Right ventricle myocardium superior (tissue), 1 donor: ENCODE results near the gene SAMD4A. TPM values are rescaled to one million over a fixed set of nuclear protein-coding genes. Genes with fewer than 3 reads are reported as not detected.

Experiments used
- ATAC-seq: fragments of 200-7000 bp; cut with Tn5 transposase; one replicate; pipeline ENCODE4 v1.9.1; 2020; ENCODE audit warnings: mild to moderate bottlenecking; ENCODE audit not compliant: poor library complexity
- DNase-seq: peaks from one replicate; pipeline ENCODE4 v3.0.0-alpha.2; 2020
- intact Hi-C: fragments of 100-400 bp; cut with DNase I; formaldehyde crosslinking; loops from one replicate; pipeline ENCODE4 v1.11.2; 2022
- total RNA-seq: library from RNA; stranded (reverse); fragmentation: NEBNext Ultra II Directional; extraction: Animal tissue kit (Norgen Biotek cat#: 25700); gene quantifications from one replicate; pipeline ENCODE4 v1.2.1, GENCODE V29; 2021
- donor health status: DM: no; HTN: yes; CAD: no; lungs with severe emphysema.

The SAMD4A gene
- total RNA-seq, 1 donor from 2014 or later: 149 TPM

DNA sequence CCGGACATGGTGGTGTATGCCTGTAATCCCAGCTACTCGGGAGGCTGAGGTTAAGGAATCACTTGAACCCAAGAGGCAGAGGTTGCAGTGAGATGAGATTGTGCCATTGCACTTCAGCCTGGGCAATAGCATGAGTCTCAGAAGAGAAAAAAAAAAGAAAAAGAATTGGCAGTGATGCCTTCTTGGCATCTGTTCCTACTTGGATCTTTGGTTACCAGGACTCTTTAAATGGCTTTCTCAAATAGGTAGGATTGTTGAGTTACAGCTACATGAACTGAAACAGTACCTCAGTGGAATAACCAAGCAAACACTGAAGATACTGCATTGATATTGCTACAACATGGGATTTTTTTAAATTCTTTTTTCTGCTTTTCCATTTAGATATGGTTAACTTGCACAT, 136.8 kb downstream of the SAMD4A start:
- intact Hi-C loops: no loop called here
- ATAC-seq: peak; percentile 2
- no peak for DNase-seq

DNA sequence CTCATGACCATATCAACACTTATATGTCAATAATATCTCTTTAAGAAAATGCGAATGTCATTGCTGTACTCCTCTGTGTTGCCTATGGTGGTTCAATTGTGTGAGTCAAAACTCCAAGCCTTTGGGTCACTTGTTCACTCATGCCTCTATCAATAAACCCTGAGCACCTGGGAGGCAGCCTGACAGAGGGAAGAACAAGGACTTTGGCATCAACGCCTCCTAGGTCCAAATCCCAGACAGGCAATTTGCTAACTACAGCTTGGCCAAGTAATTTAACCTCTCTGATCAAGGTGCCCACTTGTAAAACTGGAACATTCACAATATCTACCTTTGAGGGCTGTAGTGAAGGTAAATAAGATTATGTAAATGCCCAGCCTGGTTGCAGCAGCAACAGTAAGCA, 137.8 kb downstream of the SAMD4A start:
- intact Hi-C loops: no loop called here
- DNase-seq: no peak

DNA sequence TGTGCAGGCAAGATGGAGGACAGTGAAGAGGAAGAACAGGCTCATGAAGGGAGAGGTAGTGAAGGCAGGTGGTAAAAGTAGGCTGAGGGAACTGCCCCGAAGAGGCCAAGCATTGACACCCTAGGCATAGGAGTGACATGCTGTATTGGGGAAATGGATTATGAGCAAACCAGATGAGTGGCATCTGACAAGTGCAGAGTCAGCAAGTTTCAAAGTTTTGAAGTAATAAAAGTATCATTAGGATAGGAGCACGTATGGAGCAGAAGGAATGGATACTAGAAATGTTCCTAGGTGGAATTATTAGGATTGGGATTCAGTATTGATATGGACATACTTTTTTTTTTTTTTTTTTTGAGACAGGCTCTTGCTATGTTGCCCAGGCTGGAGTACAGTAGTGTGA, 139.8 kb downstream of the SAMD4A start:
- intact Hi-C loops: no loop called here
- ATAC-seq: no peak
- DNase-seq: no peak

More for the DNA sequence above, 137.8 kb downstream of the SAMD4A start:
- ATAC-seq: no peak

DNA sequence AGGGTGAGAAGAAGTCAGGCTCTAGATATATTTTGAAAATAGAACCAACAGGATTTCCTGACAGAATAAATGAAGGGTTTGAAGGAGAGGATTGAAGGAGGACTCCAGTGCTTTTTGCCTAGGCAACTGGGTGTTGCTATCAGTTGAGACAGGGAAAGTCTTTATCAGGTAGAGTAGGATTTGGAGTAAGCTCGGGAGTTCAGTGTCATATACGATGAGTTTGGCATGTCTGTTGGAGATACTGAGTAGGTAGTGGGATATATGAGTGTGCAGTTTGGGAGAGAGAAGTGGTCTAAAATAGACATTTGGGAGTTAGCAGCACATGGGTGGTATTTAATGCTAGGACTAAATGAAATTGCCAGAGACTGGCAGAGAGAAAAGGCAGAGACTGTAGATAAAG, 141.2 kb downstream of the SAMD4A start:
- DNase-seq (no peak), ATAC-seq (no peak)
- intact Hi-C loops: no loop called here

DNA sequence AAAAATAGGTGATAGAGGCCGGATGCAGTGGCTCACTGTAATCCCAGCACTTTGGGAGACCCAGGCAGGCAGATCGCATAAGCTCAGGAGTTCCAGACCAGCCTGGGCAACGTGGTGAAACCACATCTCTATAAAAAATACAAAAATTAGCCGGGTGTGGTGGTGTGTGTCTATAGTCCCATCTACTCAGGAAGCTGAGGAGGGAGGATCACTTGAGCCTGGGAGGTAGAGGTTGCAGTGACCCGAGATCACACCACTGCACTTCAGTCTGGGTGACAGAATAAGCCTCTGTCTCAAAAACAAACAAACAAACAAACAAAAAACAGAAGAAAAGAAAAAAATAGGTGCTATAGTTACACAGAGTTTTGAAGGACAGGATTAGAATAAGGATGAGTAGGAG, 142.1 kb downstream of the SAMD4A start:
- DNase-seq (no peak), ATAC-seq (no peak)
- intact Hi-C loops: no loop called here

DNA sequence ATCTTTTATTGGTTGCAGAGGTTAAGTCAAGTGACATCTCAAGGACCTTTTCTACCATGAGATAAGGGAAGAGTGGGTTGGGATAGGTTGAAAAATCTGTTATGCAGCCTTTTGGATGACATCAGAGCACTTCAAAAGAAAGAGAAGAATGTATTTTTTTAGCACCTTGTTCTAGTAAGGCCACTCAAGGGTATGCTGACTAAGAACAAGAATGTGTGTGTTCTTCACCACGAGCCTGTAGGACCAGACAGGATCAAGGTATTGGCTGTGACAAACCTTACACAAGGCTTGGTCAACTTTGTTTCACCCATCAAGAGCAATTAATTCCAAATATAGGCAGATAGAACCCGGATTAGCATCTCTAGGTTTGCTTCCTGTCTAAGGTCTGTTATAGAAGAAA, 142.5 kb downstream of the SAMD4A start:
- intact Hi-C loops: no loop called here
- ATAC-seq: no peak
- DNase-seq: no peak

DNA sequence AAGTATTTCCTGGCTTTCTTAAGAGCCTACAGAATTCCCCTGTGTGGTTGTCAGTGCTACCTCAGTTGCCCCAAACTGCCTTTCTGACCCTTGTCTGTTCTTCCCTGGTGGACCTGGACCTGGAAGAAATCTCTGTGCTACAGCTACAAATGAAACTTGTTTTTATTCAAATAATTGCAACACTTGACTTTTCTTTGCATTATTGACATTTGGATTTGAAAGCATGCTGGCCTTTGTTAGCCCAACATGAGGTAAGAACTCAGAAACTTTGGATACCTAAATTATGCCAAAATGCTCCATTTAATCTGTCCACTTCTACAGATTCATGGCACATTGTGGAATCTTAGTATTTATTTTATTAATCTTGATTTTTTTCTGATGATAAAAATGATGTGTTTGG, 142.9 kb downstream of the SAMD4A start:
- intact Hi-C loops: no loop called here
- DNase-seq (no peak), ATAC-seq (no peak)

DNA sequence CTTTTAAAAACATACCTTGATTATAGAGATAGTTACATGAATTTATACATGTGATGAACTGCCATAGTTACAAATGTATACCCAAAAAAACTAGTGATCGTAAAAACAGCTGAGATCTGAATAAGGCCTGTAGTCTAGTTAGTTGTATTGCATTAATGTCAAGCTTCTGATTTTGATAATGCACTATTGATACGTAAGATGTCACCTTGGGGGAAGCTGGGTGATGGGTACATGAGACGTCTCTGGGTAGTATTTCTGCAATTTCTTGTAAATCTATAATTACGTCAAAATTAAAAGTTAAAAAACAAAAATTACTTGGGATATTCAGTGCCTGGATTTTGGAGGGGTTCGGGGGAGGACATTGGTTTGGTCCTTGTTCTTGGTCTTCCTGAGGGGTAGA, 144.4 kb downstream of the SAMD4A start:
- ATAC-seq: no peak
- intact Hi-C loops: no loop called here
- no peak for DNase-seq

DNA sequence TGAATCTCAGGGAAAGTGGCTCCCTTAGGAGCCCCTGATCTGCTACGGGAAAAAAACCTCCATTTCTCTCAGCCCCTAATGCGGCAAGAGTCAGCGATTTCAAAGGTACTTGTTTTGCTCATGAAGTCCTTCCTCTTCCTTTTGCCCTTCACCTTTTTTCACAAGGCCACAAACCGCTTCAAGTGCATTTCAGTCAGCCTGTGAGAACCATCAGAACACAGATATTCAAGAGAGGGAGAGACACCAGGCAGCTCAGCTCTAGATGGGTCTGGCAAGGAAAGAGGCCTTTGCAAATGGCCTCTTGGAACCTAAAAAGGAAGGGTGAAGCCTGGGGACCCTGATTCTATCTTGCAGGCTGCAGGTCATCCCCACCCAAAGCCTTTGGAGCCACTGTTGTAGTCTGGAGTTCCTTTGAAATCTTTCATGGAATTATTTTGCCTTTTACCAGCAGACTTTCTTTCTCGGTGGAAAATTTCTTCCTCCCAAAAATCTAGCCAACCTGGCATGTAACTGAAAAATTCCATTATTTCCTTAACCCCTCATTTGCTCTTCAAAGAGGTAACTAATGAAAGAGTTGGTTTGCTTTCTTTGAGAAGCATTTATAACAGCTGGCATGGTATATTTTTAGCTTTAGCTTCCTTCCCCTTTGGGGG, 145.0 kb downstream of the SAMD4A start:
- ATAC-seq: peak; percentile 56
- intact Hi-C loops: no loop called here
- no peak for DNase-seq

DNA sequence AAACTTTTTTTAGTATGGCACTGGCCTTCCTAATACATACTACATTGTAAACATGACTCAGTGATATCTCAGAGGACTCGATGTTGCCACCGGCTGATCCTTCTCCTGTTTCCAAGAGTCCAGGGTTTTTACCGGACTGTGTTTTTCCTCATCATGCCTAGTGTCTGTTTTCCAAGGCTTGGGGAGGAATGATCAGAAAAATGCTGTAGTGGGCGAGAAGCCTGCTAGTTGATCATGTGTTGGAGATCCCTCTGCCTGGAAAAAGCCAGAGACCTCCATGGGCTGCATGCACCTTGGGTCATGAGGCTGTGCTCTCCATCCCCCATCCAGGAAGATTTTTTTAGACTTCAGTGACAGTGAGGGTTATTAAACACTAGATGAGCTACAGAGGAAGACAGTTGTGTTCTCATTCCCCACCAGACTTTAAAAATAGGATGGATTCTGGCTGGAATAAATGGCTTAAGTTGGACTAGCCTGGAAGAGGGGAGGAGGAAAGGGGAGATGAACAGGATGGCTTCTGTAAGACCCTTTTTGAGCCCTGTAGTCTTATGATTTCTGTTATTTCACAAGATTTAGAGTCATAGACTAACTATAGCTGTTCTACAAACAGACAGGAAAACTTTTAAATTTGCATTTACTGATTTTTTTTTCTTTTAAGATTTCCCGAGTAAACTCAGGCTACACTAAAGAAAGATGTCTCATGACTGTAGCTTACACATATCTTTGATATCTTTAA, 145.7 kb downstream of the SAMD4A start:
- DNase-seq: no peak
- intact Hi-C loops: no loop called here
- peak; percentile 69 for ATAC-seq

DNA sequence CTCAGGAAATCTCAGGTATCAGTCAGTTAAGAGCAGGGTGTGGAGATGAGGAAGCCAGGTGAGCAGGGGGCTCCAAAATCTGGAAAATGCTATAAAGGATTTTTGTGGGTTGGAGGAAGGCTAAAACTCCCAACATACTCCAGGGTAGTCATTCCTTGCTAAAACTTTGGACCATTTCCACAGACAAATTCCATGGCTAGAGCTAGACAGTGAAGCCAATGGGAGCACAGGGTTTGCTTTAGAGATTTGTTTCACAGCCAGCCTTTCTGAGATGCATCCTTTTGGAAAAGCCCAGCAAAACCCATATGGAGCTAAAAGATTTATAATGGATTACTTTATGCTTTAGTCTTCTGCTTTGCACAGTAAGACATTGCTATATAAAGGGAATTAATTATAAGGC, 146.5 kb downstream of the SAMD4A start:
- ATAC-seq (peak; percentile 66), DNase-seq (no peak)
- intact Hi-C loops: no loop called here

DNA sequence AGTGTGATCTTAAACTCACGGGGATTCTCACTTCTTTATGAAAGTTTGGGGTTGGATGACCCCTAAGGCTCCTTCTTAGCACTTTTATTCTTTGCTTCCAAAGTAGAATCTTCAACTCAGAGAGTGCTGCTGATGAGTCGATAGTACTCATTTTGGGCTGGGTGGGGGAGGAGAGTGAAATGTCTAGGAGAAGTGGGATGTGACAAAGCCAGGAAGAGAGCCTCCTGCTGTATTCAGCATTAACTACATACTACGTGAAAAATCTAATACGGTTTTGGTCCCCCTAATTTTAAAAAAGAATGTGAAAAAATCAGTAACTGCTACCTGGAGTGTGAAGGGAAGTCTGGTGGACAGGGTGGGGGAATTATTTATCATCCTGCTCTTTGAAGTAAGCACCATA, 148.3 kb downstream of the SAMD4A start:
- intact Hi-C loops: no loop called here
- ATAC-seq: no peak
- no peak for DNase-seq

DNA sequence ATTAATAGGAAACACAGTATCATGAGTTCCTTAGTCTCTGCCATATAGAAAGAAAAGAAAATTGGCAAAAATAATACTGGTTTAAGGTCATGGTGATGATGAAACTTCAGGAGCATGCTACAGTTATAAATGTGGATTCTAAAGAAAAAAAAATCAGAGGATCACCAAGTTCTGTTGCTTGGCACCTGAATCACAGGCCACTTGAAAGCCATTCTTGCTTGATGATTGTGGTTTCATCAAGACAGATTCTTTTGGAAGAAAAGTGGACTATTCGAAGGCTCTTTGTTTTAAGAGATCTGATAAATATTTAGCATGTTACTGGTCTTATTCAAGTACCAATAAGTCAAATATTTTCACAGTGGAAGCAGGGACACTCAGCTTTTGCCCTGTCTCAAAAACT, 148.9 kb downstream of the SAMD4A start:
- DNase-seq (no peak), ATAC-seq (no peak)
- intact Hi-C loops: no loop called here

DNA sequence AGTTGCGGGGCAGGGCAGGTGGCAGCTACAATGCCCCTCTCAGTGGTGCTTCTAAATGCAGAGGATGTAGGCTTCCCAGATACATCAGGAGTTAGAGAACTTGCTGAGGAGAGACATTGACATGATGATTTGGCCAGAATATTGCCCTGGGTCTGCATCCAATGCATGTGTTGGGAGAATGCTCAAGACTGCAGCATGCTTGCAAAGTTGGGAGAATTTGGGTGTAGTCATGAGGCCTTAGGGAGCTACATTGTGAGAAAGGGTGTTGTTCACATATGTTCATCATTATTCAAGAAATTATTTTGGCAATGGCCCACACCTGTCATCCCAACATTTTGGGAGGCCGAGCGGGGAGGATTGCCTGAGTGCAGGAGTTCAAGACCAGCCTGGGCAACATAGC, 149.9 kb downstream of the SAMD4A start:
- DNase-seq (no peak), ATAC-seq (no peak)
- intact Hi-C loops: no loop called here

DNA sequence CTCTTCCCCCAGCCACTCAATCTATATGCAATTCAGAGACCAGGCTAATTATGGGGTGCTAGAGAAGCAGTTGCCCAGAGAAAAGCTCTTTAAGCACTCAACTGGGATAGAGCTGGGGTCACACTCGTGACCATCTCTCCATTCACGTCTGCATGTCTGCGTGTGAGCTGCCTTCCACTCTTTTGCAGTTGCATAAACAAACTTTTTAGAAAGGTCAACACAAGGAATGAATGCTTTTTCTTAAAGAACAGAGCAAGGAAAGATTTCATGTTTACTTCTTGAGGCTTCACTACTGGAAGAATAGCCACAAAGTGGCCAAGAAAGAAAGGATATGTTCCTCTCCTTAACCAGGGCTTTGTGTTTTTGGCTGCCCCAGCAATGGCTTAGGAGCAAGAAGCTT, 151.1 kb downstream of the SAMD4A start:
- intact Hi-C loops: no loop called here
- DNase-seq (no peak), ATAC-seq (no peak)

DNA sequence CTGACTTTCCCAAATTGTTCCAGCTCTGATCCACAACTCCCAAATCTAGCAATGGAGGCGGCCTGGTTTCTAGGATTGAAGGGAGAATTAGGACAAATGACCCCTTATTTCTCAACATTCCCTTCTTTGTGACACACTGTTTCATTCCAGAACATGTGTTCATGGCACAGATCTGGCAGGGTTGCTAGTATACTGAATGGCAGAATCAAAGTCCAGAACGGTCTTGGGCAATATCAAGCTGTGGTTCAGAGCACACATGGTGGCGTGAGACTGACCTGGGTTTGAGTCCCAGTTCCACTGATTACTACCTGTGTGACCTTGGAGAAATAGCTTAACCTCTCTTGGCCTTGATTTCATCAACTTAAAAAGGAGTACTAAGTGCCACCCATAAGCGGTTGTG, 152.5 kb downstream of the SAMD4A start:
- intact Hi-C loops: no loop called here
- ATAC-seq (no peak), DNase-seq (no peak)

DNA sequence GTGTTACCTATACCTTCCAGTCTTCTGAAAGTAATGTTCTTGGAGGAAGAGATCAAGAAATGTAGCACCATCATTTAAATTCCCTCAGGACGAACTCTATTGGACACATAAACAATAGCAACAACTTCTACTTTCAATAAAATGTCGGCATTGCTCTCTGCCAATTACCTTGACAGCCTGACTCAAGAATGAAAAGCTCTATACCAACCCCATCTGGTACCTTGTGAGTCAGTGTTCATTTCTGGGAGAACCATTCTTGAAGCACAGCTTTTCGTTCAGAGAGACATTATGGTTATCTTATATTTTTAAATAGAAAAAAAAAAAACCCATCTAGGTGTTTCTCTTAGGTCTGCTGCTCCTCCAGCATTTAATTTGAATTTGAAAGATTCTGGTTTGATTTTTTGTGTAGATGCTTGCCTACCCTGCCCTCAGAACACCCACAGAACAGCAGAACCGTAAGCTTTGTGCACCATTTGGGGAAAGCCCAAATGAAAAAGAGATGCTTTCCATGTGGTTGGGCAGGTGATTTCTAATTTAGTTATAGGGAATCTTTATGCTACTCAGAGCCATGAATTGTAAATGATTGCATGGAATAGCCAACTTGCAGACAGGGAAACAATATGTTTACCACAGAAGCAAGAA, 156.0 kb downstream of the SAMD4A start:
- DNase-seq (no peak), ATAC-seq (peak; percentile 52)
- intact Hi-C loops: no loop called here

DNA sequence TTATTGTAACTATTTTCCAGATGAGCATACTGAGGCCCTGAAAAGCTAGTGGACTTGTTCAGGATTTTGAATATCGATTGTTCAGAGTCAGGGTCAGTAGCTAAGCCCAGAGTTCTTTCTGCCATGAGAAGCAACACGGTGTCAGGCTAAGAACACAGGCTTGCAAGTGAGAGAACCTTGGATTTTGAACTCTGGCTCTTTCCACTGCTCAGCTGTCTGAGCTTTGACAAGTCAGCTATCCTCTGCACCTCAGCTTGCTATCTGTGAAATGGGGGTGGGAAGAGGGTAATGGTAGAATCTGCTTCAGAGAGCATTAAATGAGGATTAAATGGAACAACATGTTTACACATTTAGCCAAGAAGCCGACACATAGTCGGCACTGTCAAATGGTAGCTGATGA, 157.2 kb downstream of the SAMD4A start:
- DNase-seq: no peak
- ATAC-seq: no peak
- intact Hi-C loops: no loop called here

DNA sequence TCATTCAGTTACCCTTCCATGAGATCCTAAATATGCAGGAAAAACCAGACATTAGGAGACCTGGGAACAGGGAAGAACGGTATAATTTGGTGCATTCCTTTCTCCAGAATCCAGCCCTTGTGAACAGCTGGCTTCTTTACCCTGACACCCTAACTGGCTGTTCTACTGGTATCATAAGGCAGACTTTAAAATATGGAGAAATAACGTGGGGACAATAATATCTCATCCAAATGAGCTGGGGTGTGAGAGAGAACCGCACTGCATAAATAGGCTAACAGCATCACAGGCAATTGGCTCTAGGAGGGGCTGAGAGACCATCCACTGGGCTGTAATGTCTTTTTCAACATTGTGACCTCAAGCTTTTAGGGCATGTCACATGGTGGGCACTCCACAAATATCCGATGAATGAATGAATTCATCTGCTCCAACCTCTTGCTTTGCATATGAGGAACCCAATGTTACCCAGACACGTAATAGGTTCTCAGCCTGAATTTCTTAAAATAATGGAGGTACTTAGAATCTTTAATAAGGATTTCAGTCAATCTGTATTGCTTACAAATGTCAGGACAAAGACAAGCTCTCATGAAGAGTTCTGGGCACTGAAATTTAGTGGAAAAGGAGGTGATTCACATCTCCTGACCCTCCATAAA, 157.9 kb downstream of the SAMD4A start:
- intact Hi-C loops: no loop called here
- DNase-seq (no peak), ATAC-seq (no peak)

DNA sequence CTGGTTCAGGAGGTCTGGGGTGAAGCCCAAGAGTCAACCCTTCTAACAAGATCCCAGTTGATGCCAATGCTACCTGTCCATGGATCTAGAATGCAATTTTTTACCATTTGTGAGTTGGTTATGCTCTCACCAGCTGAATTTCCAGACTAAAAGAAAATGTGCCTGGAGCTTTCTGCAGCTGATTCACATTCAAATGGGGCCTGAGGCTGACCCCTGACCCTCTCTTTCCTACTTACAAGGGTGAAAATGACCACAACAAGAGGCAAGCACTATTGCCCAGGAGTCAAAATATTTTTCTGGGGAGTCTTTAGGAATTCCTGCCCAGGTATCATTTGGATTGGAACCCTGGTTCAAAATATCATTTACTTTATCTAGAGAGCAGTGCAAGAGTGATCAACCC, 159.1 kb downstream of the SAMD4A start:
- ATAC-seq (no peak), DNase-seq (no peak)
- intact Hi-C loops: no loop called here
